SIG-M5 treated with dmso at 0.1 percent for 504 hours (cell line): ENCODE data around the gene EWSR1.
"Not testable (repeated sequence)": the region's sequence is repeated elsewhere in the genome, so short reads cannot be mapped to it uniquely, and the experiment has no call there.

ENCODE experiments used
- DNase-seq: peaks from one replicate; lab custom pipeline; 2025; ENCODE audit not compliant: unreplicated experiment; lab: John Stamatoyannopoulos, UW

Gene EWSR1, protein sequence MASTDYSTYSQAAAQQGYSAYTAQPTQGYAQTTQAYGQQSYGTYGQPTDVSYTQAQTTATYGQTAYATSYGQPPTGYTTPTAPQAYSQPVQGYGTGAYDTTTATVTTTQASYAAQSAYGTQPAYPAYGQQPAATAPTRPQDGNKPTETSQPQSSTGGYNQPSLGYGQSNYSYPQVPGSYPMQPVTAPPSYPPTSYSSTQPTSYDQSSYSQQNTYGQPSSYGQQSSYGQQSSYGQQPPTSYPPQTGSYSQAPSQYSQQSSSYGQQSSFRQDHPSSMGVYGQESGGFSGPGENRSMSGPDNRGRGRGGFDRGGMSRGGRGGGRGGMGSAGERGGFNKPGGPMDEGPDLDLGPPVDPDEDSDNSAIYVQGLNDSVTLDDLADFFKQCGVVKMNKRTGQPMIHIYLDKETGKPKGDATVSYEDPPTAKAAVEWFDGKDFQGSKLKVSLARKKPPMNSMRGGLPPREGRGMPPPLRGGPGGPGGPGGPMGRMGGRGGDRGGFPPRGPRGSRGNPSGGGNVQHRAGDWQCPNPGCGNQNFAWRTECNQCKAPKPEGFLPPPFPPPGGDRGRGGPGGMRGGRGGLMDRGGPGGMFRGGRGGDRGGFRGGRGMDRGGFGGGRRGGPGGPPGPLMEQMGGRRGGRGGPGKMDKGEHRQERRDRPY

GRCh38 chr22:29267858-29268510, at the start of gene EWSR1, which contains the start of gene RHBDD3:
TSS of gene EWSR1 (plus strand) at chr22:29268268. CDS start at chr22:29268337, 69 bp downstream.
TSS of gene RHBDD3 (minus strand) at chr22:29267981. CDS start at chr22:29265626, 2,355 bp downstream.
- peak; percentile 92 for DNase-seq

DNA sequence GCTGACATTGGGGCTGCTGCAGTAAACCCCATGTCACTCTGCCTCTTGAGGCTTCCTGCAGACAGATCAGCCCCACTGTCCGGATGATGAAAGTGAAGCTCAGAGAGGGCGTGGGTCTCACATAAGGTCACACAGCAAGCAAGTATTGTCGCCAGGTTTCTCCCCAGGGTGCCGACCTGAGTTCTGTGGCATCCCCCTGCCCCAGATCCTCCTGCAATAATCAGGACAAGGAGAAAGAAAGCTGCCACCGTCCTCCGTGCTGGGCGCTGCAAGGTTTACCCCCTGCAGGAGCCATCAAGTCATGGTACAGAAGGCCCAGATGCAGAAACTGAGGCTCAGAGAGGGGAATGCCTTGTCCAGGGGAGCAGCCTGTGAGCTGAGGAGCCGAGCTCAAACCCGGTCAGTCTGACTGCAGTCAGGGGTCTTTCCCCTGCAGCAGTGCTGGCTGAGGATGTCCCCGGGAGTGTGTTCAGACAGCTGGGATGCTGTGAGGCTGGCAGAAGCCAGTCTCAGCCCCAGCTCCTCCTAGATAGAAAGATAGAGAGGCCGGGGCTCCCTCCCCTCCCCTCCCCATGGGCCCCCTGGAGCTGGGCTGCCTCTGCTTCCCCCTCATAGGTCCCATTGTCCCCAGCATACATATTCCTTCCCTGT, 49.2 kb upstream of the EWSR1 start:
- no peak for DNase-seq

- DNase-seq, result not testable (repeated sequence)
Observed at GRCh38 chr22:29219409-29219782, 48.7 kb upstream of the EWSR1 start.

DNA sequence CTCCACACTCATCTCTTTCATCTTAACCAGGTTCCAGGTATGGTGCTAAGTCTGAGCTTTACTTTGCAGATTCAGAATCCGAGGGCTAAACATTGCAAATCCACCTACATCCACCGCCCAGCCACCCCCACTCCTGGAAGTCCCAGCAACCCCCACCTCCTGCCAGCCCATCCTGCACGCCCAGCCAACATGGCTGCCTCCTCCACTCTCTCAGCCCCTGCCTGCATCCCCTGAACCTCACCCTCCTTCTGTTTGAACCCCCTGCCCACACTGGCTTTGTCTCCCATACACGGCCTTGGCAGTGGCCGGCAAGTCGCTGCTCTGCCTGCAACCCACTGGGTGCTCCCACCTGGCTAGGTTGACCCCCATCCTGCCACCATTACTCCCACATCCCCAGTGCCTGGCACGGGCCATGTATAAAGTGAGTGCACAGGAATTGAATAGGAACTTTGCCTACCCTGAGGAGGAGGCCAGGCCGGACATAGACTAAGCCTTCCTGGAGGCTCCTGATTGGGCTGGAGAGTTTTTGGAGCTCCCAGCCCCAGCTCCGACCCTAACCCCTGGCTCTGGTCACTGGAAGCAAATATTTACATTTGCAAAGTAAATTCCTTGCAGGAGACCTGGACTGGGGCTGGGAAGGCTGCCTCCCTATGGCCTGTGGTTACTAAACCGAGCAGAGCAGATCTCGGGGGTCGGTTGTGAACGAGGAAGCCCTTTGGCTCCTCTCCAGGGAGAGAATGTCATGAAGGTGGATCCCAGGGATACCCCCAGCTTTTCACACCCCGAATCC, 48.0 kb upstream of the EWSR1 start:
- DNase-seq, result no peak

DNA sequence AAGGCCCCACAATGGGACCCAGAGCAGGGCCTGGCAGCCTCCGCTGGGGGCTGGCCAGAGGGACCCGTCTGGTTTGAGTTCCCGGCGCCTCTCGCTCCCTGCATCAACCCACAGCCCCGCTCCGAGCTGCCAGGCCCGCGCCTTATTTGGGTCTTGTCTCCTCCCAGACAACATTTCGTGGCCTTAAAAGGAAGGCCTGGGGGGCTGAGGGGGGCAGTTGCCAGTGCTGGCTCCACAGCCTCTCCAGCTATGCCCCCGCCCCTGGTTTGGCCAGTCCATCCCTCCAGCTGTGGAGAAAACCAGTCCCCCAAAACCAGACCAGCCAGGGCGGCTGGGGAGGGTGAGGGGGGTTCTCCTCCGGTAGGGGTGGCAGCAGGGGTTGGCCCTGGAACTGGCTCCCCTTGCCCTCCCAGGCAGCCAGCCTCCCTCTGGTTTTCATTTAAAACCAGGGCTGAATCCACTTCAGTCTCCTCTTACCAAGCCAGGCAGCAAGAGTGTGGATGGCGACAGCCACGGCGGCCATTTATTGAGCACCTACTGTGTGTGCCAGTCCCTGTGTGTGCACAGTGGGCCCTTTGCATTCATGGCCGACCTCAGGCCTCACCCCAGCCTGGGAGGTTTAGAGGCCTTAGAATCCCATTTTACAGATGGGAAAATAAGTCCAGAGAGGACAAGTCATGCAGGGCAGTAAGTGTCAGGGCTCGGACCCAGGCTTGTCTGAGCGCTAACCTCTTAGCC, 43.8 kb upstream of the EWSR1 start:
- DNase-seq, result no peak

DNA sequence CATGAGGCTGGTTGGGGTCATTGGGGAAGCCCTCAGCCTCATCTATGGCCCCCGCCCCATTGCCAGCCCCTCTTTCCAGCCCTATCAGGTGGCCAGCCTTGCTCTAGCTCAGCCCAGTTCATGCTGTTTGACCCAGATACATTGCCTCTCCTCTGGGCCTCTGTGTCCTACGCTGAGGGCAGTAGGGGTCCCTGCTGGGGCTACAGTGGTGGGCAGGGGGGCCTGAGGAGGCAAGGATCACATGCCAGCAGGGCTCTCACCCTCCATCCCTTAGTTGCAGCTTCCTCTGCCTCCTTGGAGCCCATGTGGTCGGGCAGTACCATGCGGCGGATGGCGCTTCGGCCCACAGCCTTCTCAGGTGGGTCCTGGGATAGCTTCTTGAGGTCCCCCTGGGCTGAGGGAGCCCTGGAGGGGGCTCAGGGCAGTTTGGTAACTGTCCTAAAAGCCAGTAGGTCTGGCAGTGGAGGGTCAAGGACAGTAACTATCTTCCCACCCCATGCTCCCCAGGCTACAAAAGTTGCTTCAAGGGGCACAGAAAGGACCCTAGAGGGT, 43.1 kb upstream of the EWSR1 start:
- no peak for DNase-seq

DNA sequence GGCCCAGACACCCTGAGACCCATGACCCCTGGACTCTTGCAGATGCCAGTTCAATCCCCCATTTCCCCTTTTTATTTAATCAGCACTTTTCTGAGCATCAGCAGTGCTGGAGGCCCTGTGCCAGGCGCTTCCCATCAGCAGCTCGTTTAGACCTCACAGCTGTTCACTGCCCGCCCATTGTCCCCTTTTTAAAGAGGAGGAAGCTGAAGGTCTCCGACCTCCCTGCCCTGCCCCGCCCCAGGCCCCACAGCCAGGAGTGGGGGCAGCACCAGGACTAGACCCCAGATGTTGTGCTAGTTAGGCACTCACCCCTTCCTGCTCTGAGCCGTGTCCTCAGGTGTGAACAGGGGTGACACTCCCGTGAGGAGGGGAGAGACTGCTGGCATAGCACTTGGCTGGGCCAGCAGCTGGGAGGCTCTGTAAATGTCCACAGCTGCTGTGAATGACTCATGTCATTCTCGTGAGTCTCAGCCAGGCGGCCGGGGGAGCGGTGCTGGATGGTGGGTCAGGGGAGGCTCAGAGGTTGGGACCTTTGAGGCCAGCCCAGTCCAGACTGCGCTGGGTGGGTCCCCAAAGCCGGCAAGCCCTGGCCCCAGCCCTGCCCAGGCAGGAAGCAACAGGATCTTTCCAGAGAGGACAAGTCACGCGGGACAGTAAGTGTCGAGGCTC, 42.5 kb upstream of the EWSR1 start:
- DNase-seq, result no peak

DNA sequence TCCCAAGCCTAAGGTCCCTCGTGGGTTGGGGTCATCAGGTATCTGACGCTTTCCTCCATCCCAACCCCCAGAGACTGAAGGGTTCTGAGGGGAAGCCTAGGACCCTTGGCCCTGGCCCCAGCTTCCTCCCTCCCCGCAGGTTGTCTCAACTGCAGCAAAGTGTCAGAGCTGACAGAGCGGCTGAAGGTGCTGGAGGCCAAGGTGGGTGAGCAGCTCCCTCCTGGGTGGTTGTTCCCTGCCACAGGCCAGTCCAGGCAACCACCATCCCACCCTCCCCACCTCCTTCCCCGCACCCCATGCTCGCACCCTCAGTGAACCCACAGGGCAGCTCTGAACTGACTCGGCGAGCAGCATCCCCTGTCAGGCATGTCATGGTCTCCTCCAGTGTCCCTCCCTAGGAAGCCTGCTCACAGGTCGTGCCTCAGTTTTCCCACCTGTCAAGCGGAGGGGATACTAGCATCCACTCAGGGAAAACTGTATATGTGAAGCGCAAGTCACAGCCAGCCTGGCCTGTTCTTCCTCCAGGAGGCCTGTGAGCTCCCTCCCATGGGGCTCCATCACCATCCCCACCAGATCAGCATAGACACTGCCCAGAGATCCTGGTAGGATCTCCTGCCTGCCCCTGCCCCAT, 41.6 kb upstream of the EWSR1 start:
- DNase-seq, result no peak

GRCh38 chr22:29230972-29231875, 36.8 kb upstream of the EWSR1 start:
- no peak for DNase-seq

- no peak for DNase-seq
Observed at GRCh38 chr22:29231971-29232959, 35.8 kb upstream of the EWSR1 start.

DNA sequence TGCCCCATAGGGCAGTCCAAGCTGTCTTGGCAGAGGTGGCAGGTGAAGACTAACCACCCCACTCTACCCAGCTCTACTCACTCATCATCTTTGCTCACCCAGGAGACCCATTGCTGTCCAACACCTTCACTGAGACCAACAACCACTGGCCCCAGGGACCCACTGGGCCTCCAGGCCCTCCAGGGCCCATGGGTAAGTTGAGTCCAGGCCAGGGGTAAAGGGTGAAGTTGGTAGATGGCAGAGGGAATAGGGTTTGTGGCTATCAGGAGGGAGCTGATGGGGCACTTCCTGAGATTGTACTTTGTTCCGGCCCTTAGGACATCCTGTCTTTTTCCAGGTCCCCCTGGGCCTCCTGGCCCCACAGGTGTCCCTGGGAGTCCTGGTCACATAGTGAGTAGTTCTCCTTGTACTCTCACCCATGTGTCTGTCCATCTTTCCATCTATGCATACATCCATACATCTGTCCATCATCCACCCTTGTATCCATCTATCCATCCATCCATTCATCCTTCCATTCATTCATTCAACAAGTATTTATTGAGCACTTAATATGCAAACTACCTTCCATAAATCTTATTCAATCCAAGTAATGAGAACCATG, 34.7 kb upstream of the EWSR1 start:
- no peak for DNase-seq

GRCh38 chr22:29240481-29240880, 27.6 kb upstream of the EWSR1 start:
- not testable (repeated sequence) for DNase-seq

DNA sequence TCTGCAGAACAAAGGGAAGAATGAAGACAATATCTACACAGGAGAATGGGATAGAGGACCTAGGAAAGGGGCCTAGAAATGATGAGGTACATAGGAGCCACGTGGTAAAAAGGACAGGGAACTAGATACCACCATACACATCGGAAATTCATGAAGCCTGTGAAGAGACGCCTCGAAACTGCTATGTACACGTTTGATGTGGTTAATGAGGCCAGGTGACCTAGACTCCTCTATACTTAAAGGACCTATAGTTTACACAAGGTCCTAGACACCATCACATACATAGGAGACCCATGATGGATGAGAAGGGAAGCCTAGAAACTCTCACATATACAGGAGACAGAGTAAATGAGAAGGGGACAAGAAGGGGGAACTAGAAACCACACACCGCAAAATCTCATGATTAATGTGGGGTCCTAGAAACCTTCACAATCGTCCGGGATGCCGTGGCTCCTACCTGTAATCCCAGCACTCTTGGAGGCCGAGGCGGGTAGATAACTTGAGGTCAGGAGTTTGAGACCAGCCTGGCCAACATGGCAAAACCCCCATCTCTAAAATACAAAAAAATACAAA, 24.1 kb upstream of the EWSR1 start:
- no peak for DNase-seq

- no peak for DNase-seq
Observed at GRCh38 chr22:29244785-29245625, 23.1 kb upstream of the EWSR1 start.
